Osteoblast (primary cell): Measurements from ENCODE around the gene YIPF5. TPM values are rescaled to one million over a fixed set of nuclear protein-coding genes. Genes with fewer than 3 reads are reported as not detected.

Experiments
- DNase-seq: peaks from one replicate; pipeline ENCODE4 v3.0.0; 2011; ENCODE audit warnings: low spot score, mixed read lengths; ENCODE audit not compliant: insufficient read length; ENCODE audit errors: missing footprints
- H2AFZ ChIP-seq: 2 replicates; pipeline ENCODE4 v1.6.0; 2011; ENCODE audit warnings: mild to moderate bottlenecking, low read length
- H3K27ac ChIP-seq: 2 replicates; pipeline ENCODE4 v1.5.1; 2011; ENCODE audit warnings: mild to moderate bottlenecking, low read depth, low read length, moderate library complexity
- H3K27me3 ChIP-seq: 2 replicates; pipeline ENCODE4 v1.6.0; 2012; ENCODE audit warnings: mild to moderate bottlenecking, control low read depth, inconsistent platforms, low read length, moderate library complexity; ENCODE audit not compliant: insufficient read depth
- H3K36me3 ChIP-seq: 2 replicates; pipeline ENCODE4 v1.5.1; 2011; ENCODE audit warnings: mild to moderate bottlenecking, low read length, control low read depth, moderate library complexity; ENCODE audit not compliant: insufficient read depth
- H3K4me1 ChIP-seq: 2 replicates; pipeline ENCODE4 v1.5.1; 2011; ENCODE audit warnings: mild to moderate bottlenecking, low read length, control low read depth, moderate library complexity; ENCODE audit not compliant: insufficient read depth
- H3K4me2 ChIP-seq: 2 replicates; pipeline ENCODE4 v1.6.0; 2011; ENCODE audit warnings: mild to moderate bottlenecking, low read length; ENCODE audit not compliant: insufficient read depth
- H3K4me3 ChIP-seq: fragments of 200-600 bp; sonication (generic); 3 replicates; pipeline ENCODE4 v1.5.1; 2012; ENCODE audit warnings: mild to moderate bottlenecking, low read length, inconsistent platforms; ENCODE audit not compliant: insufficient read depth
- H3K79me2 ChIP-seq: 2 replicates; pipeline ENCODE4 v1.6.0; 2012; ENCODE audit warnings: mild to moderate bottlenecking, low read length, control low read depth, inconsistent platforms; ENCODE audit not compliant: insufficient read depth
- H3K9me3 ChIP-seq: 2 replicates; pipeline ENCODE4 v1.5.1; 2011; ENCODE audit warnings: low read depth, low read length, control low read depth
- H4K20me1 ChIP-seq: 2 replicates; pipeline ENCODE4 v1.6.0; 2012; ENCODE audit warnings: mild to moderate bottlenecking, low read length, control low read depth; ENCODE audit not compliant: insufficient read depth
- total RNA-seq: library from RNA; depleted of rRNA; stranded (reverse); fragments of >200 nt; gene quantifications from 2 replicates; pipeline ENCODE4 v1.2.3, GENCODE V29; 2012
- TF ChIP-seq, protein P1 (sequence below): IDR thresholded peaks from 2 replicates; pipeline ENCODE4 v1.5.1; 2011; ENCODE audit warnings: mild to moderate bottlenecking, low read depth, low read length, moderate library complexity; ENCODE audit errors: extremely low read depth

The YIPF5 gene
- total RNA-seq, 1 donor = 99.5 TPM

GRCh38 chr5:144130306-144130705 lies 40.2 kb downstream of the YIPF5 start:
- Histone ChIP-seq H3K27ac (no peak overlapping the region), H3K36me3 (no peaks in the 10 kb centered on the region), H3K4me3 (no peak overlapping the region), H3K4me1 (peaks cover 9% of the 10 kb centered on the region), H3K27me3 (no peaks in the 10 kb centered on the region), H2AFZ (no peak overlapping the region), H3K4me2 (no peak overlapping the region), H4K20me1 (no peaks in the 10 kb centered on the region), H3K79me2 (no peaks in the 10 kb centered on the region), H3K9me3 (no peaks in the 10 kb centered on the region)
- no peak for DNase-seq
- TF ChIP-seq, protein P1, sequence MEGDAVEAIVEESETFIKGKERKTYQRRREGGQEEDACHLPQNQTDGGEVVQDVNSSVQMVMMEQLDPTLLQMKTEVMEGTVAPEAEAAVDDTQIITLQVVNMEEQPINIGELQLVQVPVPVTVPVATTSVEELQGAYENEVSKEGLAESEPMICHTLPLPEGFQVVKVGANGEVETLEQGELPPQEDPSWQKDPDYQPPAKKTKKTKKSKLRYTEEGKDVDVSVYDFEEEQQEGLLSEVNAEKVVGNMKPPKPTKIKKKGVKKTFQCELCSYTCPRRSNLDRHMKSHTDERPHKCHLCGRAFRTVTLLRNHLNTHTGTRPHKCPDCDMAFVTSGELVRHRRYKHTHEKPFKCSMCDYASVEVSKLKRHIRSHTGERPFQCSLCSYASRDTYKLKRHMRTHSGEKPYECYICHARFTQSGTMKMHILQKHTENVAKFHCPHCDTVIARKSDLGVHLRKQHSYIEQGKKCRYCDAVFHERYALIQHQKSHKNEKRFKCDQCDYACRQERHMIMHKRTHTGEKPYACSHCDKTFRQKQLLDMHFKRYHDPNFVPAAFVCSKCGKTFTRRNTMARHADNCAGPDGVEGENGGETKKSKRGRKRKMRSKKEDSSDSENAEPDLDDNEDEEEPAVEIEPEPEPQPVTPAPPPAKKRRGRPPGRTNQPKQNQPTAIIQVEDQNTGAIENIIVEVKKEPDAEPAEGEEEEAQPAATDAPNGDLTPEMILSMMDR = no peak

GRCh38 chr5:144128844-144129243 lies 41.6 kb downstream of the YIPF5 start:
- Histone ChIP-seq H3K79me2 (no peaks in the 10 kb centered on the region), H2AFZ (no peak overlapping the region), H3K27me3 (no peaks in the 10 kb centered on the region), H3K4me3 (no peak overlapping the region), H3K36me3 (no peaks in the 10 kb centered on the region), H3K9me3 (no peaks in the 10 kb centered on the region), H3K4me2 (no peak overlapping the region), H3K27ac (no peak overlapping the region), H4K20me1 (no peaks in the 10 kb centered on the region), H3K4me1 (peaks cover 10% of the 10 kb centered on the region)
- no peak for DNase-seq
- TF ChIP-seq, protein P1 = no peak

GRCh38 chr5:144126707-144127106 lies 43.8 kb downstream of the YIPF5 start:
- Histone ChIP-seq H3K36me3 (no peaks in the 10 kb centered on the region), H3K79me2 (no peaks in the 10 kb centered on the region), H4K20me1 (no peaks in the 10 kb centered on the region), H3K27ac (no peak overlapping the region), H3K4me2 (no peak overlapping the region), H2AFZ (no peak overlapping the region), H3K4me1 (peaks cover 10% of the 10 kb centered on the region), H3K4me3 (no peak overlapping the region), H3K9me3 (no peaks in the 10 kb centered on the region), H3K27me3 (no peaks in the 10 kb centered on the region)
- TF ChIP-seq, protein P1 = no peak
- DNase-seq = no peak

DNA sequence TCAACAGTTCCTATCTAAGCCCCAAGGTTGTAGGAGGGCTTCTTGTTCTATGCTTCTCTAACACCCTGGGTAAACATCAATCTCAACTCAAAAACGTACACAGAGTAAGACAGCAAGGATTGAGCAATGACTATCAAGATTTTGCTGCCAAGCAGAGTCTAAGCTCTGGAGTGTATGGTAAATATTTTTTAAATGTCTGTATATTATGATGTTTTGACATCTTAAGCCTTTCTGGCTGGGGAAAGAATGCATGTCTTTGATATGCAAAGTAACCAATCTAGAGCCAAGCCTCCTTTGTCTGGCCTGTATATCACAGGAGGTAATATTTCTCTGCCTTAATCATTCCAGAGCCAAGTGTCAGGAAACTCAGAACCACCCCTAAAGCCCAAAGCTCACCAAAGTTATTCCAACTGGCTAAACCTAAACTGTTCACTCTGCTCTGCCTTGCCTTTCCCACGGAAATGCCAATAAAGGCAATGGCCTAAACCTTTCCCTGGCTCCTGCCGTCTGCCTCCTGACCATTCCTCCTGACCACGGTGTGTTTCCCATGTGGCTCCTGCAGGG lies 45.2 kb downstream of the YIPF5 start:
- TF ChIP-seq, protein P1 = no peak
- H3K9me3 ChIP-seq = no peaks in the 10 kb centered on the region
- DNase-seq = no peak
- H4K20me1 ChIP-seq = no peaks in the 10 kb centered on the region
- H3K4me2 ChIP-seq = no peak overlapping the region
- no peaks in the 10 kb centered on the region for H3K79me2 ChIP-seq
- no peak overlapping the region for H3K27ac ChIP-seq
- no peak overlapping the region for H3K4me3 ChIP-seq
- H3K4me1 ChIP-seq = peaks cover 10% of the 10 kb centered on the region
- no peaks in the 10 kb centered on the region for H3K36me3 ChIP-seq
- H3K27me3 ChIP-seq = no peaks in the 10 kb centered on the region
- peak overlapping the region; percentile 37 for H2AFZ ChIP-seq
